Measurements from ENCODE around the gene TCP1. TPM values are rescaled to one million over a fixed set of nuclear protein-coding genes. Genes with fewer than 3 reads are reported as not detected.
"Not testable (repeated sequence)": the region's sequence is repeated elsewhere in the genome, so short reads cannot be mapped to it uniquely, and the experiment has no call there.

TCP1 gene
- total RNA-seq, 4 donors from 2014 or later, result 43.8 to 170 (median 112) TPM

DNA sequence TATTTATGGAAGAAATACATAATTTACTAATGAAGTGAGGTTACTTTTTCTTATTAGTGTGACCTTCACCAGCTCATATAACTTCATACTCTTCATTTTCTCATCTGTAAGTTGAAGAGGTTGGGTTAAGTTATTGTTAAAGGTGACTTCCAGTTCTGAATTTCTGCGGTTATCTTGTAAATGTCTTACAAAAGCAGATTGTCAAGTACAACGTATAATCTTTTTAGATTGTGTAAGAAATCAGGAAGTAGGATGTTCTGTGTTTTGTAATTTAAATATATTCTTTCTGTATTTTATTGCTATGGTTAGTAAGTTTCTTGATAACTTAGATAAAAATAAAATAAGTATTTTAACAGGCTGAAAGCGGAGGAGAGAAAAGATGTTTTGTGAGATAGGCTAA, 50.1 kb downstream of the TCP1 start:
- in situ Hi-C loops (cut with MboI; ENCODE audit: low pct_ligation_motif_present in 1 of 4, low pct_unique_long_range_greater_than_20kb in 1 of 4, low sequenced_read_pairs in 3 of 4), result no loop called here
- no peak overlapping the region for H3K4me3 ChIP-seq
- H3K27ac ChIP-seq, result peak overlapping the region in 1 of 4 donors; percentile 48
- intact Hi-C loops (cut with DNase I; ENCODE audit: low total_unique reads), result no loop called here
- no peaks in the 10 kb centered on the region for H3K9me3 ChIP-seq
- DNase-seq, result no peak
- no peak for TF ChIP-seq EP300 (IDR thresholded peaks at IDR 0.05; ENCODE audit: low read depth)
- TF ChIP-seq POLR2AphosphoS5 (IDR thresholded peaks at IDR 0.05), result no peak
- no peak for TF ChIP-seq POLR2A (IDR thresholded peaks at IDR 0.05)
- TF ChIP-seq, protein P1, sequence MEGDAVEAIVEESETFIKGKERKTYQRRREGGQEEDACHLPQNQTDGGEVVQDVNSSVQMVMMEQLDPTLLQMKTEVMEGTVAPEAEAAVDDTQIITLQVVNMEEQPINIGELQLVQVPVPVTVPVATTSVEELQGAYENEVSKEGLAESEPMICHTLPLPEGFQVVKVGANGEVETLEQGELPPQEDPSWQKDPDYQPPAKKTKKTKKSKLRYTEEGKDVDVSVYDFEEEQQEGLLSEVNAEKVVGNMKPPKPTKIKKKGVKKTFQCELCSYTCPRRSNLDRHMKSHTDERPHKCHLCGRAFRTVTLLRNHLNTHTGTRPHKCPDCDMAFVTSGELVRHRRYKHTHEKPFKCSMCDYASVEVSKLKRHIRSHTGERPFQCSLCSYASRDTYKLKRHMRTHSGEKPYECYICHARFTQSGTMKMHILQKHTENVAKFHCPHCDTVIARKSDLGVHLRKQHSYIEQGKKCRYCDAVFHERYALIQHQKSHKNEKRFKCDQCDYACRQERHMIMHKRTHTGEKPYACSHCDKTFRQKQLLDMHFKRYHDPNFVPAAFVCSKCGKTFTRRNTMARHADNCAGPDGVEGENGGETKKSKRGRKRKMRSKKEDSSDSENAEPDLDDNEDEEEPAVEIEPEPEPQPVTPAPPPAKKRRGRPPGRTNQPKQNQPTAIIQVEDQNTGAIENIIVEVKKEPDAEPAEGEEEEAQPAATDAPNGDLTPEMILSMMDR (IDR thresholded peaks at IDR 0.05), result no peak
- no peaks in the 10 kb centered on the region for H3K27me3 ChIP-seq
- peaks cover 0 to 43% (median 5%) of the 10 kb centered on the region in 4 donors for H3K4me1 ChIP-seq
- 51 to 58% methylated on average over 3 of the region's 3 CpGs for WGBS, 2 donors (ENCODE audit: low coverage in 1 of 2)
- peaks cover 0 to 50% (median 20%) of the 10 kb centered on the region in 4 donors for H3K36me3 ChIP-seq

DNA sequence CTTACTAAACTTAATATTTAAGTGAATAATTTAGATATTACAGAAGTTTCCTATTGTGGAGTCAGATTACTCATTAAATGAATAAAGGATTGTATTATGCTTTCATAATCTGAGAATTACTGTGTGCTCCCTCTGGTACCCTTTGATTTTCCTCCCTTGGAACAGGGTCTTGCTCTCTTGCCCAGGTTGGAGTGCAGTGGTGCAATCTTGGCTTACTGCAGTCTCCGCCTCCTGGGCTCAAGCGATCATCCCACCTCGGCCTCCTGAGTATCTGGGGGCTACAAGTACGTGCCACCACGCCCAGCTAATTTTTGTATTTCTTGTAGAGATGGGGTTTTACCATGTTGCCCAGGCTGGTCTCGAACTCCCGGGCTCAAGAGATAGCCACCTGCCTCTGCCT, 52.5 kb downstream of the TCP1 start:
- TF ChIP-seq POLR2AphosphoS5 (IDR thresholded peaks at IDR 0.05), result no peak
- TF ChIP-seq, protein P1 (IDR thresholded peaks at IDR 0.05), result no peak
- no peak for TF ChIP-seq POLR2A (IDR thresholded peaks at IDR 0.05)
- no peak for TF ChIP-seq EP300 (IDR thresholded peaks at IDR 0.05; ENCODE audit: low read depth)
- no peaks in the 10 kb centered on the region for H3K9me3 ChIP-seq
- in situ Hi-C loops (cut with MboI; ENCODE audit: low pct_ligation_motif_present in 1 of 4, low pct_unique_long_range_greater_than_20kb in 1 of 4, low sequenced_read_pairs in 3 of 4) (no loop called here), intact Hi-C loops (cut with DNase I; ENCODE audit: low total_unique reads) (no loop called here)
- peaks cover 0 to 64% (median 6%) of the 10 kb centered on the region in 4 donors for H3K4me1 ChIP-seq
- peaks cover 0 to 27% (median 8%) of the 10 kb centered on the region in 4 donors for H3K36me3 ChIP-seq
- DNase-seq, result no peak
- H3K4me3 ChIP-seq, result no peak overlapping the region
- 82 to 95% methylated on average over 4 to 7 of the region's 7 CpGs for WGBS, 2 donors (ENCODE audit: low coverage in 1 of 2)
- H3K27me3 ChIP-seq, result no peaks in the 10 kb centered on the region
- no peak overlapping the region for H3K27ac ChIP-seq

DNA sequence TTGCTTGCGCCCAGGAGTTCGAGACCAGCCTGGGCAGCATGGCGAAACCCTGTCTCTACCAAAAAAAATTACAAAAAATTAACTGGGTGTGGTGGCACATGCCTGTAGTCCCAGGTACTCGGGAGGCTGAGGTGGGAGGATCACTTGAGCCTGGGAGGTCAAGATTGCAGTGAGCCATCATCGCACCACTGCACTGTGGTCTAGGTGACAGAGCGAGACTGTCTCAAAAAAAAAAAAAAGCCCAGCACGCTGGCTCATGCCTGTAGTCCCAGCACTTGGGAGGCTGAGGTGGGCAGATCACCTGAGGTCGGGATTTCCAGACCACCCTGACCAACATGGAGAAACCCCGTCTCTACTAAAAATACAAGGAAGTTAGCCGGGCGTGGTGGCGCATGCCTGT, 56.0 kb downstream of the TCP1 start:
- H3K4me3 ChIP-seq; H3K27me3 ChIP-seq; H3K27ac ChIP-seq; H3K9me3 ChIP-seq; in situ Hi-C loops (cut with MboI; ENCODE audit: low pct_ligation_motif_present in 1 of 4, low pct_unique_long_range_greater_than_20kb in 1 of 4, low sequenced_read_pairs in 3 of 4); intact Hi-C loops (cut with DNase I; ENCODE audit: low total_unique reads); DNase-seq; H3K36me3 ChIP-seq: not testable (repeated sequence)
- 92 to 100% methylated on average over 1 to 12 of the region's 12 CpGs for WGBS, 2 donors (ENCODE audit: low coverage in 1 of 2)
- peaks cover 9 to 79% (median 25%) of the 10 kb centered on the region in 4 donors for H3K4me1 ChIP-seq

DNA sequence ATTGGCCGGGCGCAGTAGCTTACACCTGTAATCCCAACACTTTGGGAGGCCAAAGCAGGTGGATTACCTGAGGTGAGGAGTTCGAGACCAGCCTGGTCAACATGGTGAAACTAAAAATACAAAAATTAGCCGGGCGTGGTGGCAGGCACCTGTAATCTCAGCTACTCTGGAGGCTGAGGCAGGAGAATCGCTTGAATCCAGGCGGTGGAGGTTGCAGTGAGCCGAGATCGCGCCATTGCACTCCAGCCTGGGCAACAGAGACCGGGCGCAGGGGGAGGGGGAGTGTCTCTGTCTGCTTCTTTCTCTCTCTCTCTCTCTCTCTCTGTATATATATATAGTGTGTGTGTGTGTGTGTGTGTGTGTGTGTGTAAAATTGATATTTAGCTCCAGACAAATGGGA, 56.9 kb downstream of the TCP1 start:
- in situ Hi-C loops (cut with MboI; ENCODE audit: low pct_ligation_motif_present in 1 of 4, low pct_unique_long_range_greater_than_20kb in 1 of 4, low sequenced_read_pairs in 3 of 4); H3K27me3 ChIP-seq; intact Hi-C loops (cut with DNase I; ENCODE audit: low total_unique reads); H3K4me3 ChIP-seq; DNase-seq; H3K36me3 ChIP-seq; H3K27ac ChIP-seq; H3K9me3 ChIP-seq: not testable (repeated sequence)
- WGBS, 2 donors (ENCODE audit: low coverage in 1 of 2), result 86 to 95% methylated on average over 9 to 12 of the region's 12 CpGs
- peaks cover 9 to 75% (median 25%) of the 10 kb centered on the region in 4 donors for H3K4me1 ChIP-seq

DNA sequence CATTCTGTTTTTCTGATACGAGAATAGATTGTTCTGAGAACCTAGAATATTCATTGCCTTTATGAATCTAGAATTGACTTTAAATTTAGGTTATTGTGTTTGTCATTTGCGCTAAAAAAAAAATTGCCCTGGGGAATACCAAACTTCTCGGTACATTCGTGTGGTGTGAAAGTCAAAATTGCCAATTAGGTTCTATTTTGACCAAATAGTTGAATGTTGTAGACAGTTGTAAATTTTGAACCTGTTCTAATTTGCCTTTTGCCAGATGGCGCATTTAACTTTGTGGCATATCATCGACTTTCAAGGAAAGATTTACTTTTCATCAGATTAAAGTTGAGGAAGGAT, 59.1 kb downstream of the TCP1 start:
- in situ Hi-C loops (cut with MboI; ENCODE audit: low pct_ligation_motif_present in 1 of 4, low pct_unique_long_range_greater_than_20kb in 1 of 4, low sequenced_read_pairs in 3 of 4), result no loop called here
- TF ChIP-seq, protein P1 (IDR thresholded peaks at IDR 0.05), result no peak
- no peak for TF ChIP-seq POLR2A (IDR thresholded peaks at IDR 0.05)
- TF ChIP-seq EP300 (IDR thresholded peaks at IDR 0.05; ENCODE audit: low read depth), result no peak
- no peak for TF ChIP-seq POLR2AphosphoS5 (IDR thresholded peaks at IDR 0.05)
- Histone ChIP-seq H3K36me3 (no peaks in the 10 kb centered on the region), H3K4me1 (peaks cover 15 to 73% (median 27%) of the 10 kb centered on the region in 4 donors), H3K27ac (no peak overlapping the region), H3K27me3 (no peaks in the 10 kb centered on the region), H3K9me3 (no peaks in the 10 kb centered on the region), H3K4me3 (peak overlapping the region in 1 of 4 donors; percentile 97)
- DNase-seq, result no peak
- intact Hi-C loops (cut with DNase I; ENCODE audit: low total_unique reads), result no loop called here
- WGBS, 2 donors (ENCODE audit: low coverage in 1 of 2), result 71 to 80% methylated on average over 6 of the region's 6 CpGs
